Left ventricle myocardium inferior (tissue), 1 donor: Measurements from ENCODE around the gene GPR146. TPM values are rescaled to one million over a fixed set of nuclear protein-coding genes. Genes with fewer than 3 reads are reported as not detected.
A peak's percentile ranks its signal among the peaks of the same experiment; 100 is the strongest.

Experiments used
- DNase-seq: peaks from one replicate; pipeline ENCODE4 v3.0.0-alpha.2; 2020
- H3K27ac ChIP-seq: fragments of 200-600 bp; replicated peaks from 2 replicates; pipeline ENCODE4 v1.8.0; 2021
- H3K27me3 ChIP-seq: fragments of 200-600 bp; 2 replicates; pipeline ENCODE4 v1.8.0; 2021; ENCODE audit warnings: low read depth
- H3K36me3 ChIP-seq: fragments of 200-600 bp; 2 replicates; pipeline ENCODE4 v1.8.0; 2021
- H3K4me1 ChIP-seq: fragments of 200-600 bp; 2 replicates; pipeline ENCODE4 v1.8.0; 2021
- H3K4me3 ChIP-seq: fragments of 200-600 bp; 2 replicates; pipeline ENCODE4 v1.8.0; 2021; ENCODE audit warnings: mild to moderate bottlenecking, moderate library complexity
- H3K9me3 ChIP-seq: fragments of 200-600 bp; replicated peaks from 2 replicates; pipeline ENCODE4 v1.8.0; 2021
- intact Hi-C: fragments of 100-400 bp; cut with micrococcal nuclease; formaldehyde crosslinking; loops from one replicate; pipeline ENCODE4 v1.11.0; 2022
- total RNA-seq: library from RNA; stranded (reverse); fragmentation: NEBNext Ultra II Directional; extraction: Animal tissue kit (Norgen Biotek cat#: 25700); gene quantifications from one replicate; pipeline ENCODE4 v1.2.1, GENCODE V29; 2021
- TF ChIP-seq, protein P1 (sequence below): fragments of 200-600 bp; IDR thresholded peaks from 2 replicates; pipeline ENCODE4 v1.8.0; 2021; ENCODE audit warnings: antibody characterized with exemption, mild to moderate bottlenecking, borderline replicate concordance
- donor health status: DM: no; HTN: yes; CAD: no; lungs with severe emphysema.

GPR146 gene
- total RNA-seq, 1 donor from 2014 or later: 29.8 TPM

DNA sequence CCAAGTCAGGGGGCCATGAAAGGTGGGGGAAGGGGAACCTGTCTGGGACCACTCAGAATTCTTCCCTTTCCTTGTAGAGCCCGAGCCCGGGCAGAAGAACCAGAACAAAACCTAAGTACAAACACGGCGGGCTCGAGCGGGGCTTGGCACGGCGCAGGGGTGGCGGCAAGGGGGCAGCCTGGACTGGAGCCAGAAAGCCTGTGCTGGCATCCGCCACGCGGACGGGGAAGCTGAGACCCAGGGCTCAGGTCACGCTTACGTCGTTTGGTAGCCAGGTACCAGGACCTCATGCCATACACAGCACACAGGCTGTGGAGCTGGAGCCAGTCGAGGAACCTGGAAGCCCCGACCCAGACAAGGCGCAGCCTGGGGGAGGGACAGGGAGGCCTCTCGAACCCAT lies 37.0 kb downstream of the GPR146 start:
- Histone ChIP-seq H3K36me3 (no peaks in the 10 kb centered on the region), H3K27me3 (no peaks in the 10 kb centered on the region), H3K27ac (no peak overlapping the region), H3K4me1 (peaks cover 30% of the 10 kb centered on the region), H3K4me3 (no peak overlapping the region), H3K9me3 (no peaks in the 10 kb centered on the region)
- DNase-seq: no peak
- intact Hi-C loops: no loop called here
- TF ChIP-seq, protein P1, sequence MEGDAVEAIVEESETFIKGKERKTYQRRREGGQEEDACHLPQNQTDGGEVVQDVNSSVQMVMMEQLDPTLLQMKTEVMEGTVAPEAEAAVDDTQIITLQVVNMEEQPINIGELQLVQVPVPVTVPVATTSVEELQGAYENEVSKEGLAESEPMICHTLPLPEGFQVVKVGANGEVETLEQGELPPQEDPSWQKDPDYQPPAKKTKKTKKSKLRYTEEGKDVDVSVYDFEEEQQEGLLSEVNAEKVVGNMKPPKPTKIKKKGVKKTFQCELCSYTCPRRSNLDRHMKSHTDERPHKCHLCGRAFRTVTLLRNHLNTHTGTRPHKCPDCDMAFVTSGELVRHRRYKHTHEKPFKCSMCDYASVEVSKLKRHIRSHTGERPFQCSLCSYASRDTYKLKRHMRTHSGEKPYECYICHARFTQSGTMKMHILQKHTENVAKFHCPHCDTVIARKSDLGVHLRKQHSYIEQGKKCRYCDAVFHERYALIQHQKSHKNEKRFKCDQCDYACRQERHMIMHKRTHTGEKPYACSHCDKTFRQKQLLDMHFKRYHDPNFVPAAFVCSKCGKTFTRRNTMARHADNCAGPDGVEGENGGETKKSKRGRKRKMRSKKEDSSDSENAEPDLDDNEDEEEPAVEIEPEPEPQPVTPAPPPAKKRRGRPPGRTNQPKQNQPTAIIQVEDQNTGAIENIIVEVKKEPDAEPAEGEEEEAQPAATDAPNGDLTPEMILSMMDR: no peak

DNA sequence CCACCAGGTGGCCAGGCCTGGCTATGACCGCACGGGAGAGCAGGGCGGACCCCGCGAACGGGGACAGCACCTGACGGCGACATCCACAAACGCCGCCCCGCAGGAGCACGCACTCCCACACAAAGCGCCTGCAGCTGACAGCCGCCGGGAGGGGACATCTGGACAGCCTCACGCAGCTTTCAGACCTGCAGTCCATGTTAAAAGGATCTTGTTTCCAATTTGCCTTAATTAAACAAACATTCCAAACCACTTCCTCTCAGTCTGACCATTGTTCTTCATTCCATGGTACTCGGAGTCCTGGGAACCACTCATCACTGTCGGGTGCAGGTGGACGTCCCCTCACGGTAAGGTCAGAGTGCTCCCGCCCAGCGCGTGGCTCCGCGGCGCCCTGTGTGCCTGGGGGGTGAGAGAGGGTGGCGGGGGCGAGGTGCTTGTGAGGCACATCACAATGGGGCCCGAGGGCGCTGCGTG lies 37.6 kb downstream of the GPR146 start:
- intact Hi-C loops: no loop called here
- TF ChIP-seq, protein P1: no peak
- Histone ChIP-seq H3K4me1 (peaks cover 30% of the 10 kb centered on the region), H3K4me3 (no peak overlapping the region), H3K27me3 (no peaks in the 10 kb centered on the region), H3K36me3 (no peaks in the 10 kb centered on the region), H3K9me3 (no peaks in the 10 kb centered on the region), H3K27ac (no peak overlapping the region)
- DNase-seq: no peak

DNA sequence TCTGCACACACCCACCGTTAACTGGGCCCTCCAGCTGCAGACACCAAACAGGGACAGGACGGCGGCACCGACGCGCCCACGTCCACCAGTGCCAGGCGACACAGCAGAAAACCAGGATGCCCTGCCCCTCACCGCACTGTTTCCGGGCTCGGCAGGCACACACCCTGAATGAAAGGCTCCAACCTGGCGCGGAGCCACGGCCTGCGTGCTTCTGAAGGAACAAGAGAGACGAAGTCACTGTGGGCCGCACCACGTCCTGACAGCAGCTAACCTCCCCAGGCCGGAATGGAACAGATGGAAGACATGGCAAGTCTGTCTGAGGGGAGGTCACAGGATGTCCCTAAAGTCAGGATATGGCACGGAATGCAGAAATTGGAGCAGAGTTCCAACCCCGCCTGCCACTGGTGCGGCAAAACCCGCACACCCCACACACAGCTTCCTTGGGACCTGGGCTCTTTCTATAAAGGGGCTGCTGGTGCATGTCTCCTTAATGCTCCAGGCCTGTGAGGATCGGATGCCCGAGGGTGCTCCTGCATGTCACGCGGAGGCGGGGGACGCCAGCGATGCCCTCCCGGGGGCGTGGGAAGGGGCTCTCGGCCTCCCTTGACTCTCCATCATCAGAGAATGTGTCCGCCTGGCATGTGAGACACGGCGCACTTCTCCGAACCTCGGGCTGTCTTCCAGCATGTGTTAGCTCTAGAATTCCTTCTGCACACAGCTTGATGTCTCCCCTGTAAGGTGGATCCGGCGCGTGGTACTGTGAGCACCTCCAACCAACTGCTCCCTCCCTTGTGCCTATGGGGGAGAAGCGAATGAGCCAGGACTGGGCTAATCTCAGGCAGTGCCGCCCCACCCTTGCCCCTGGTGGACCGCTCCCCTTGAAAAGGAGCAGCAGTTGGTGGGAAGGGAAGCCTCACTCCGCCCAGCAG lies 39.6 kb downstream of the GPR146 start:
- no peaks in the 10 kb centered on the region for H3K36me3 ChIP-seq
- TF ChIP-seq, protein P1: no peak
- H3K4me1 ChIP-seq: peaks cover 43% of the 10 kb centered on the region
- no peak overlapping the region for H3K27ac ChIP-seq
- no peaks in the 10 kb centered on the region for H3K9me3 ChIP-seq
- H3K27me3 ChIP-seq: no peaks in the 10 kb centered on the region
- H3K4me3 ChIP-seq: no peak overlapping the region
- DNase-seq: peak; percentile 42
- intact Hi-C loops: no loop called here

DNA sequence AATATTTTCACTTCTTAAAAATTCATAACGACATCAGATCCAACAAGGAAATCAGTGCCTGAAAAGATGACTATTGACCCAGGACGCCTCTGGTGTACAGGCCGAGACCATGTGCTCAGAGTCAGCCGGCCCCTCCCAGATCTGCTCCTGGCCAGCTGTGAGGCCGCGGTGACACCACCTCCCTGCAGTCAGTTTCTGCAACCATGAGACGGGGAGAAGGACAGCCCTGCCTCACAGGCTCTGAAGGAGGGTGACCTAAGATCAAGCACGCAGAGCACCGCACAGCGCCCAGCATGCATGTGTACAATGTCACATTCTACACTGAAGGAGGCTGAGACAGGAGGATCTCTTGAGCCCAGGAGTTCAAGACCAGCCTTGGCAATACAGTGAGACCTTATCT lies 40.9 kb downstream of the GPR146 start:
- H3K36me3 ChIP-seq: no peaks in the 10 kb centered on the region
- H3K9me3 ChIP-seq: no peaks in the 10 kb centered on the region
- no peak for DNase-seq
- H3K27ac ChIP-seq: no peak overlapping the region
- peaks cover 43% of the 10 kb centered on the region for H3K4me1 ChIP-seq
- H3K27me3 ChIP-seq: no peaks in the 10 kb centered on the region
- TF ChIP-seq, protein P1: no peak
- intact Hi-C loops: no loop called here
- no peak overlapping the region for H3K4me3 ChIP-seq

DNA sequence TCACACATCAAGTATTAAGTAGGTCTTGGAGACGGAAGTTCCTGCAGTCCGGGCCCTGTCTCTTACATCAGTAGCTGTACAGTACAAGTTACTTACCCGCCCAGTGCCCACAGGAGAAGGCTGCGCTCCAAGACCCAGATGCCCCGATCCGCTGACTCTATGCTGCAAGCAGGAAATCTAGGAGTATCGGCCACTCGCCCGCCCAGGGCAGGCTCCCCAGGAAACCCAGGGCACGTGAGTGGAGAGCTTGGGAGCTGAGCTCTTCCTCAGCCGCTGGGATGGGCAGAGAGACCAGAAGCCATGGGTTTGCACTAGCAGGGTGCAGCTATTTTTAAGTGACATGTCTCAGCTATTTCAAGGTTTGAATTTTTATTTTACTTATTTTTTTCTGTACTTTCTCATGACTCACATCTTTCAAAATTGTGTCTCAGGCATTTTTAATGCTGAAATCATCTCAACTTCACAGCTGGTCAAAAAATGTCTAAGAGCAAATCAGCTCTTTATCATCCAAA lies 41.6 kb downstream of the GPR146 start:
- Histone ChIP-seq H3K27ac (no peak overlapping the region), H3K4me3 (no peak overlapping the region), H3K9me3 (no peaks in the 10 kb centered on the region), H3K4me1 (peaks cover 43% of the 10 kb centered on the region), H3K36me3 (no peaks in the 10 kb centered on the region), H3K27me3 (no peaks in the 10 kb centered on the region)
- TF ChIP-seq, protein P1: no peak
- DNase-seq: no peak
- intact Hi-C loops: no loop called here
